Measurements from ENCODE around the gene ZDHHC16.
"Not testable (repeated sequence)": the region's sequence is repeated elsewhere in the genome, so short reads cannot be mapped to it uniquely, and the experiment has no call there.

Gene ZDHHC16

DNA sequence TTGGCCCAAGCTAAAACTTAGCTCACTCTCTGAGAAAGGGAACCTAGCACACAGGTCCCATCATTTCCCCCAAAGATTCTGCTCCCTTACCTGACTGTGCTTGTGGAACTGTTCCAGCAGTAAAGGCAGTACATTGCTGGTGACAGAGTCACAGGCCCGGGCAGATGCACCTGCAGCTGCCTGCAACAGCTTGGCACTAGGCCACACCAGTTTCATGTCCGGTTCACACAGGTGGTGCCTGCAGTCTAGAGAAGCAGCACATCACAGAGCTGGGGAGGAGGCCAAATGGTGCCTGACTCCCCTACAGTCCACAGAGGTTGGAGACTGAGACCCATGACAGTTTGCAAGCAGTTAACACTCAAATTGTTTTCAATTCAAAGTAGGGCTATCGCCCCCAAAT, 22.2 kb downstream of the ZDHHC16 start:
- Histone ChIP-seq H3K27ac (ENCODE audit: extremely low read depth, low read depth, low read length) (no peak overlapping the region), H3K4me1 (ENCODE audit: control insufficient read depth, insufficient read depth, low read length) (no peaks in the 10 kb centered on the region), H3K4me3 (ENCODE audit: low read depth, low read length) (no peak overlapping the region), H3K9me3 (ENCODE audit: control insufficient read depth, insufficient read depth, low read depth, low read length) (no peaks in the 10 kb centered on the region), H3K36me3 (ENCODE audit: control insufficient read depth in 2 of 2, insufficient read depth in 1 of 2, low read length in 2 of 2) (peaks cover 61 to 93% of the 10 kb centered on the region in 2 experiments)
- TF ChIP-seq ZNF138 (tag by site-specific recombination; IDR thresholded peaks at IDR 0.05; ENCODE audit: borderline replicate concordance) (no peak), SCRT1 (tag by site-specific recombination; IDR thresholded peaks at IDR 0.05; ENCODE audit: borderline replicate concordance) (0 out of 2 replicates have a peak, but pooled peaks have one; percentile 39), SCRT2 (tag by site-specific recombination; IDR thresholded peaks at IDR 0.05) (peak; percentile 75), ZNF239 (tag by site-specific recombination; IDR thresholded peaks at IDR 0.05) (no peak), HIC1 (tag by site-specific recombination; IDR thresholded peaks at IDR 0.05) (no peak)
- POLR2A ChIA-PET: no interaction called here
- CTCF ChIA-PET: interaction anchor here (8.2 kb wide), 1 partner anchor 85 kb away, joined by 81 read pairs; no protein-coding TSS in a partner anchor

DNA sequence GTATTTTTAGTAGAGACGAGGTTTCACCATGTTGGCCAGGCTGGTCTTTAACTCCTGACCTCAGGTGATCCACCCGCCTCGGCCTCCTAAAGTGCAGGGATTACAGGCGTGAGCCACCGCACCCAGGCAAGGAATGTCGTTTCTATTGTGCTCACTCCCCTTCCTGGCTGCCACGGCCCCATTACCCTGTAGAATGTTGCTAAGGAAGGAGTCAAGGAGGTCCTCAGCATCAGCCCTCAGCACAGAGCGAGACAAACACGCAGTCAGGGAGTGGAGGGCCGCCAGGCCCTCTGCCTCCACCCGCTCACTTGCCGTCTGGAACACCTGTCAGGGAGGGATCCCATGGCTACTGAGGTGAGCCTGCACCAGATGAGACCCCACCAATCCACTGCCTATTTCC, 22.8 kb downstream of the ZDHHC16 start:
- H3K9me3 ChIP-seq (ENCODE audit: control insufficient read depth, insufficient read depth, low read depth, low read length); H3K4me1 ChIP-seq (ENCODE audit: control insufficient read depth, insufficient read depth, low read length); H3K4me3 ChIP-seq (ENCODE audit: low read depth, low read length); POLR2A ChIA-PET; H3K27ac ChIP-seq (ENCODE audit: extremely low read depth, low read depth, low read length); CTCF ChIA-PET: not testable (repeated sequence)
- TF ChIP-seq KLF1 (tag by site-specific recombination; IDR thresholded peaks at IDR 0.05): 0 out of 2 replicates have a peak, but pooled peaks have one; percentile 18
- H3K36me3 ChIP-seq (ENCODE audit: control insufficient read depth in 2 of 2, insufficient read depth in 1 of 2, low read length in 2 of 2): peaks cover 60 to 93% of the 10 kb centered on the region in 2 experiments

- CTCF ChIA-PET: interaction anchor here (0.6 to 4.8 kb wide), 6 partner anchors 11 to 317 kb away, joined by 3 to 37 read pairs (median 3); no protein-coding TSS in a partner anchor
- TF ChIP-seq ZNF585B (tag by site-specific recombination; IDR thresholded peaks at IDR 0.05) (no peak), ZNF16 (tag by site-specific recombination; IDR thresholded peaks at IDR 0.05; ENCODE audit: low read depth) (no peak), ZNF146 (tag by site-specific recombination; IDR thresholded peaks at IDR 0.05) (peak; percentile 95)
- TF ChIP-seq, protein P1, sequence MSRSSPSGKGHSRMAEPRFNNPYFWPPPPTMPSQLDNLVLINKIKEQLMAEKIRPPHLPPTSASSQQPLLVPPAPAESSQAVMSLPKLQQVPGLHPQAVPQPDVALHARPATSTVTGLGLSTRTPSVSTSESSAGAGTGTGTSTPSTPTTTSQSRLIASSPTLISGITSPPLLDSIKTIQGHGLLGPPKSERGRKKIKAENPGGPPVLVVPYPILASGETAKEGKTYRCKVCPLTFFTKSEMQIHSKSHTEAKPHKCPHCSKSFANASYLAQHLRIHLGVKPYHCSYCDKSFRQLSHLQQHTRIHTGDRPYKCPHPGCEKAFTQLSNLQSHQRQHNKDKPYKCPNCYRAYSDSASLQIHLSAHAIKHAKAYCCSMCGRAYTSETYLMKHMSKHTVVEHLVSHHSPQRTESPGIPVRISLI (tag by site-specific recombination; IDR thresholded peaks at IDR 0.05): no peak
- no peaks in the 10 kb centered on the region for H3K9me3 ChIP-seq (ENCODE audit: control insufficient read depth, insufficient read depth, low read depth, low read length)
- H3K27ac ChIP-seq (ENCODE audit: extremely low read depth, low read depth, low read length): no peak overlapping the region
- no peak overlapping the region for H3K4me3 ChIP-seq (ENCODE audit: low read depth, low read length)
- peaks cover 57 to 93% of the 10 kb centered on the region in 2 experiments for H3K36me3 ChIP-seq (ENCODE audit: control insufficient read depth in 2 of 2, insufficient read depth in 1 of 2, low read length in 2 of 2)
- POLR2A ChIA-PET: no interaction called here
- H3K4me1 ChIP-seq (ENCODE audit: control insufficient read depth, insufficient read depth, low read length): no peaks in the 10 kb centered on the region
These were observed 28.9 kb downstream of the ZDHHC16 start for GRCh38 chr10:97474918-97475317.

GRCh38 chr10:97475936-97476594, 30.1 kb downstream of the ZDHHC16 start:
- no peak overlapping the region for H3K4me3 ChIP-seq (ENCODE audit: low read depth, low read length)
- no peaks in the 10 kb centered on the region for H3K9me3 ChIP-seq (ENCODE audit: control insufficient read depth, insufficient read depth, low read depth, low read length)
- no peaks in the 10 kb centered on the region for H3K4me1 ChIP-seq (ENCODE audit: control insufficient read depth, insufficient read depth, low read length)
- POLR2A ChIA-PET: no interaction called here
- CTCF ChIA-PET: interaction anchor here (0.5 to 4.8 kb wide), 2 partner anchors 12 to 264 kb away, joined by 4 to 37 read pairs; no protein-coding TSS in a partner anchor
- TF ChIP-seq ZNF19 (tag by site-specific recombination; IDR thresholded peaks at IDR 0.05; ENCODE audit: low read depth): no peak
- TF ChIP-seq, protein P2, sequence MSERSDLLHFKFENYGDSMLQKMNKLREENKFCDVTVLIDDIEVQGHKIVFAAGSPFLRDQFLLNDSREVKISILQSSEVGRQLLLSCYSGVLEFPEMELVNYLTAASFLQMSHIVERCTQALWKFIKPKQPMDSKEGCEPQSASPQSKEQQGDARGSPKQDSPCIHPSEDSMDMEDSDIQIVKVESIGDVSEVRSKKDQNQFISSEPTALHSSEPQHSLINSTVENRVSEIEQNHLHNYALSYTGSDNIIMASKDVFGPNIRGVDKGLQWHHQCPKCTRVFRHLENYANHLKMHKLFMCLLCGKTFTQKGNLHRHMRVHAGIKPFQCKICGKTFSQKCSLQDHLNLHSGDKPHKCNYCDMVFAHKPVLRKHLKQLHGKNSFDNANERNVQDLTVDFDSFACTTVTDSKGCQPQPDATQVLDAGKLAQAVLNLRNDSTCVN (tag by site-specific recombination; optimal IDR thresholded peaks at IDR 0.05): no peak
- no peak for TF ChIP-seq ZNF157 (tag by site-specific recombination; IDR thresholded peaks at IDR 0.05)
- no peak for TF ChIP-seq ZNF548 (tag by site-specific recombination; IDR thresholded peaks at IDR 0.05)
- no peak for TF ChIP-seq ZSCAN5A (tag by site-specific recombination; IDR thresholded peaks at IDR 0.05)
- TF ChIP-seq ZNF184 (tag by site-specific recombination; IDR thresholded peaks at IDR 0.05): no peak
- TF ChIP-seq ZNF571 (tag by site-specific recombination; IDR thresholded peaks at IDR 0.05): no peak
- TF ChIP-seq RBAK (tag by site-specific recombination; IDR thresholded peaks at IDR 0.05): no peak
- TF ChIP-seq WT1 (tag by site-specific recombination; IDR thresholded peaks at IDR 0.05): no peak
- H3K36me3 ChIP-seq (ENCODE audit: control insufficient read depth in 2 of 2, insufficient read depth in 1 of 2, low read length in 2 of 2): peaks cover 51 to 94% of the 10 kb centered on the region in 2 experiments
- no peak overlapping the region for H3K27ac ChIP-seq (ENCODE audit: extremely low read depth, low read depth, low read length)
